C1 segment of cervical spinal cord (tissue), 14 donors: ENCODE measurements around the gene ZNF426.
"Not testable (repeated sequence)": the region's sequence is repeated elsewhere in the genome, so short reads cannot be mapped to it uniquely, and the experiment has no call there.

ENCODE experiments used
- DNase-seq, 14 donors: peaks; one replicate each; lab custom pipeline; 2025; lab: John Stamatoyannopoulos, UW

ZNF426 gene

GRCh38 chr19:9538183-9539058 lies at the start of gene ZNF426:
Gene ZNF426, minus strand, starts transcription at chr19:9538645. Its CDS starts 2,413 bp downstream, at chr19:9536232.
- peak; percentile 35 to 83 (median 74) for DNase-seq

- DNase-seq, result peak in 12 of 14 donors; percentile 0 to 34 (median 6)
Measured at GRCh38 chr19:9586764-9587163, 48.3 kb upstream of the ZNF426 start.

GRCh38 chr19:9584073-9584833 lies 45.8 kb upstream of the ZNF426 start, which contains the start of gene ZNF121:
Gene ZNF121, minus strand, starts transcription at chr19:9584504. Its CDS starts 16,407 bp downstream, at chr19:9568097.
- DNase-seq, result peak; percentile 19 to 87 (median 79)

- DNase-seq, result not testable (repeated sequence)
Measured at GRCh38 chr19:9582081-9582725, 43.8 kb upstream of the ZNF426 start.

GRCh38 chr19:9580728-9581127 lies 42.3 kb upstream of the ZNF426 start:
- DNase-seq, result no peak

GRCh38 chr19:9570255-9570654 lies 31.8 kb upstream of the ZNF426 start:
- DNase-seq, result no peak

- no peak for DNase-seq
Measured at GRCh38 chr19:9566729-9567128, 28.3 kb upstream of the ZNF426 start.

GRCh38 chr19:9565900-9566705 lies 27.7 kb upstream of the ZNF426 start:
- no peak for DNase-seq

GRCh38 chr19:9552536-9553274 lies 14.3 kb upstream of the ZNF426 start:
- DNase-seq, result no peak

GRCh38 chr19:9547870-9548269 lies 9.4 kb upstream of the ZNF426 start:
- no peak for DNase-seq

- not testable (repeated sequence) for DNase-seq
Measured at GRCh38 chr19:9541281-9541680, 2.8 kb upstream of the ZNF426 start.

GRCh38 chr19:9539921-9540320 lies 1.5 kb upstream of the ZNF426 start:
- DNase-seq, result not testable (repeated sequence)

- DNase-seq, result not testable (repeated sequence)
Measured at GRCh38 chr19:9539201-9539600, 756 bp upstream of the ZNF426 start.

- DNase-seq, result no peak
Measured at GRCh38 chr19:9535934-9536333, 2.5 kb downstream of the ZNF426 start.

GRCh38 chr19:9531933-9532332 lies 6.5 kb downstream of the ZNF426 start:
- DNase-seq, result no peak

GRCh38 chr19:9528757-9529336 lies 9.6 kb downstream of the ZNF426 start:
- no peak for DNase-seq

- DNase-seq, result no peak
Measured at GRCh38 chr19:9523885-9524474, 14.5 kb downstream of the ZNF426 start.

GRCh38 chr19:9507285-9507684 lies 31.2 kb downstream of the ZNF426 start:
- DNase-seq, result no peak

GRCh38 chr19:9500796-9501195 lies 37.6 kb downstream of the ZNF426 start:
- no peak for DNase-seq
